WERI-Rb-1 (cell line): ENCODE measurements around the gene SIRT1.
"Not testable (repeated sequence)": the region's sequence is repeated elsewhere in the genome, so short reads cannot be mapped to it uniquely, and the experiment has no call there.

Experiments
- DNase-seq: peaks from one replicate; pipeline ENCODE4 v3.0.0-alpha.2; 2020
- H3K27ac ChIP-seq: fragments of 250-450 bp; sonication (Bioruptor Pico); 2 replicates; pipeline ENCODE4 v1.5.1; 2020; ENCODE audit warnings: mild to moderate bottlenecking, moderate library complexity
- H3K27me3 ChIP-seq: fragments of 250-450 bp; sonication (Bioruptor Pico); 2 replicates; pipeline ENCODE4 v1.5.1; 2021; ENCODE audit warnings: mild to moderate bottlenecking, low read depth, moderate library complexity; ENCODE audit not compliant: insufficient read depth, severe bottlenecking
- H3K36me3 ChIP-seq: fragments of 250-450 bp; sonication (Bioruptor Pico); 2 replicates; pipeline ENCODE4 v1.5.1; 2020; ENCODE audit warnings: mild to moderate bottlenecking, moderate library complexity
- H3K4me3 ChIP-seq: 2 replicates; pipeline ENCODE4 v1.5.1; 2011; ENCODE audit warnings: low read depth, mild to moderate bottlenecking, control low read depth, low read length
- H3K9me3 ChIP-seq: fragments of 250-450 bp; sonication (Bioruptor Pico); 2 replicates; pipeline ENCODE4 v1.5.1; 2021; ENCODE audit warnings: mild to moderate bottlenecking, moderate library complexity; ENCODE audit not compliant: severe bottlenecking
- CTCF ChIP-seq: IDR thresholded peaks from 2 replicates; pipeline ENCODE4 v1.5.1; 2011; ENCODE audit warnings: low read depth, mild to moderate bottlenecking, control low read depth, inconsistent platforms, low read length

Gene SIRT1

GRCh38 chr10:67884313-67884841 is at the start of gene SIRT1:
SIRT1 (plus strand) TSS chr10:67884656; CDS start chr10:67884722, 66 bp downstream.
- Histone ChIP-seq H3K4me3 (peak within 1 kb of the TSS; percentile 73), H3K27ac (peak within 1 kb of the TSS; percentile 96), H3K27me3 (no peaks in the 10 kb centered on the region), H3K9me3 (no peaks in the 10 kb centered on the region), H3K36me3 (peaks cover 30% of the 10 kb centered on the region)
- DNase-seq: peak; percentile 97
- no peak for TF ChIP-seq CTCF

GRCh38 chr10:67835541-67836394 is 48.7 kb upstream of the SIRT1 start:
- H3K27me3 ChIP-seq, H3K27ac ChIP-seq, H3K36me3 ChIP-seq, DNase-seq, H3K9me3 ChIP-seq, H3K4me3 ChIP-seq: not testable (repeated sequence)

- TF ChIP-seq CTCF: no peak
- no peak overlapping the region for H3K4me3 ChIP-seq
- H3K27ac ChIP-seq: no peak overlapping the region
Measured at GRCh38 chr10:67836488-67836887, 48.0 kb upstream of the SIRT1 start.

GRCh38 chr10:67836972-67837371 is 47.5 kb upstream of the SIRT1 start:
- no peak for TF ChIP-seq CTCF
- H3K4me3 ChIP-seq: peak overlapping the region; percentile 55
- H3K36me3 ChIP-seq: no peaks in the 10 kb centered on the region
- no peaks in the 10 kb centered on the region for H3K27me3 ChIP-seq
- DNase-seq: no peak
- no peak overlapping the region for H3K27ac ChIP-seq
- no peaks in the 10 kb centered on the region for H3K9me3 ChIP-seq

More at GRCh38 chr10:67836488-67836887, 48.0 kb upstream of the SIRT1 start:
- Histone ChIP-seq H3K9me3 (no peaks in the 10 kb centered on the region), H3K27me3 (no peaks in the 10 kb centered on the region), H3K36me3 (no peaks in the 10 kb centered on the region)
- DNase-seq: no peak

GRCh38 chr10:67837541-67838314 is 46.7 kb upstream of the SIRT1 start, which contains the start of gene DNAJC12:
DNAJC12 (minus strand) TSS chr10:67838188; CDS start chr10:67838011, 177 bp downstream.
- DNase-seq: peak; percentile 15
- TF ChIP-seq CTCF: no peak
- Histone ChIP-seq H3K27ac (no peak within 1 kb of the TSS), H3K9me3 (no peaks in the 10 kb centered on the region), H3K27me3 (no peaks in the 10 kb centered on the region), H3K36me3 (no peaks in the 10 kb centered on the region), H3K4me3 (peak within 1 kb of the TSS; percentile 55)

GRCh38 chr10:67839511-67839910 is 44.9 kb upstream of the SIRT1 start:
- not testable (repeated sequence) for H3K9me3 ChIP-seq, DNase-seq, H3K27me3 ChIP-seq, H3K27ac ChIP-seq, H3K36me3 ChIP-seq, H3K4me3 ChIP-seq
